SK-N-SH (cell line): ENCODE data around the gene SEC16A. TPM values are rescaled to one million over a fixed set of nuclear protein-coding genes. Genes with fewer than 3 reads are reported as not detected.

Experiments
- CTCF ChIA-PET: fragments of 300-600, 350-600 bp; formaldehyde crosslinking; extraction: SDS; loops from one replicate; lab custom pipeline; 2021; lab: Yijun Ruan, JAX
- POLR2A ChIA-PET: fragments of 350-600 bp; sonication (Branson Sonifier 250); formaldehyde crosslinking; extraction: SDS; loops from one replicate; lab custom pipeline; 2020; ENCODE audit warnings: antibody characterized with exemption, inconsistent platforms; lab: Yijun Ruan, JAX
- DNase-seq: peaks from one replicate; pipeline ENCODE4 v3.0.0; 2012
- H2AFZ ChIP-seq: fragments of 200-600 bp; sonication (generic); 2 replicates; pipeline ENCODE4 v1.8.1; 2016; ENCODE audit warnings: antibody characterized with exemption, mild to moderate bottlenecking, low read depth
- H3F3A ChIP-seq: fragments of 200-600 bp; sonication (generic); replicated peaks from 2 replicates; pipeline ENCODE3; 2016; ENCODE audit warnings: antibody characterized with exemption, mild to moderate bottlenecking; ENCODE audit not compliant: insufficient read depth
- H3K27ac ChIP-seq, 2 experiments: fragments of 200-500 bp in 1 of 2; fragments of 200-600 bp in 1 of 2; sonication (Bioruptor generic) in 1 of 2; sonication (generic), shearing (Covaris generic) in 1 of 2; 2 replicates each; pipeline versions ENCODE4 v1.5.1 to v1.6.1; 2014 to 2016; ENCODE audit warnings: low read depth in 2 of 2, inconsistent platforms in 1 of 2, low read length in 1 of 2, mild to moderate bottlenecking in 1 of 2, mixed read lengths in 1 of 2
- H3K27me3 ChIP-seq: fragments of 200-600 bp; sonication (generic), shearing (Covaris generic); 2 replicates; pipeline ENCODE4 v1.6.1; 2016; ENCODE audit warnings: mixed run types; ENCODE audit not compliant: insufficient read depth
- H3K36me3 ChIP-seq, 2 experiments: fragments of 200-500 bp in 1 of 2; fragments of 200-600 bp in 1 of 2; sonication (Bioruptor generic) in 1 of 2; sonication (generic) in 1 of 2; replicated peaks in 1 of 2; 2 replicates each; pipeline versions ENCODE3 to v1.5.1; 2014 to 2016; ENCODE audit warnings: low read length in 1 of 2, mild to moderate bottlenecking in 1 of 2; ENCODE audit not compliant: insufficient read depth in 2 of 2, control insufficient read depth in 1 of 2
- H3K4me1 ChIP-seq, 2 experiments: fragments of 200-500 bp in 1 of 2; fragments of 200-600 bp in 1 of 2; sonication (Bioruptor generic) in 1 of 2; sonication (generic), shearing (Covaris generic) in 1 of 2; 2 replicates each; pipeline versions ENCODE4 v1.5.1 to v1.6.1; 2014 to 2016; ENCODE audit warnings: low read depth in 1 of 2, low read length in 1 of 2, mixed run types in 1 of 2; ENCODE audit not compliant: insufficient read depth in 2 of 2, control insufficient read depth in 1 of 2
- H3K4me2 ChIP-seq: fragments of 200-600 bp; sonication (generic), shearing (Covaris generic); 2 replicates; pipeline ENCODE4 v1.6.1; 2017; ENCODE audit warnings: mixed run types
- H3K4me3 ChIP-seq, 2 experiments: fragments of 200-500 bp in 1 of 2; fragments of 200-600 bp in 1 of 2; sonication (Bioruptor generic) in 1 of 2; sonication (generic), shearing (Covaris generic) in 1 of 2; 2 replicates each; pipeline versions ENCODE4 v1.5.1 to v1.8.1; 2014 to 2016; ENCODE audit warnings: low read depth in 2 of 2, inconsistent platforms in 1 of 2, low read length in 1 of 2, mild to moderate bottlenecking in 1 of 2, mixed read lengths in 1 of 2, moderate library complexity in 1 of 2
- H3K79me2 ChIP-seq: fragments of 200-600 bp; sonication (generic); 2 replicates; pipeline ENCODE4 v1.8.1; 2017; ENCODE audit warnings: mild to moderate bottlenecking; ENCODE audit not compliant: insufficient read depth
- H3K9ac ChIP-seq: fragments of 200-600 bp; sonication (generic); 2 replicates; pipeline ENCODE4 v1.6.1; 2017; ENCODE audit warnings: mixed run types
- H3K9me2 ChIP-seq: fragments of 200-600 bp; sonication (generic); 2 replicates; pipeline ENCODE4 v1.6.1; 2017; ENCODE audit warnings: mixed run types
- H3K9me3 ChIP-seq: fragments of 200-600 bp; sonication (generic); 2 replicates; pipeline ENCODE4 v1.6.1; 2017; ENCODE audit warnings: mixed run types, mild to moderate bottlenecking, moderate library complexity
- H4K20me1 ChIP-seq: fragments of 200-600 bp; sonication (generic); 2 replicates; pipeline ENCODE4 v1.6.1; 2017; ENCODE audit warnings: mild to moderate bottlenecking, mixed run types; ENCODE audit not compliant: insufficient read depth
- CHD2 ChIP-seq: fragments of 150-350 bp; IDR thresholded peaks from 2 replicates; pipeline ENCODE4 v1.6.1; 2018; ENCODE audit warnings: low read length; ENCODE audit not compliant: partially characterized antibody
- EP300 ChIP-seq, 2 experiments: IDR thresholded peaks; 2 replicates each; pipeline versions ENCODE4 v1.4.0 to v1.6.1; 2012; ENCODE audit warnings: borderline replicate concordance in 1 of 2, low read depth in 1 of 2, low read length in 1 of 2
- EZH2phosphoT487 ChIP-seq: fragments of 200-600 bp; sonication (generic); IDR thresholded peaks from 2 replicates; pipeline ENCODE4 v1.6.1; 2017; ENCODE audit warnings: low read depth, mixed run types, mild to moderate bottlenecking, antibody characterized with exemption, moderate library complexity, borderline replicate concordance
- FOXM1 ChIP-seq: IDR thresholded peaks from 2 replicates; pipeline ENCODE4 v1.4.0; 2012; ENCODE audit warnings: low read depth, mild to moderate bottlenecking
- GATA2 ChIP-seq: sonication (generic); formaldehyde crosslinking; IDR thresholded peaks from 2 replicates; pipeline ENCODE4 v1.5.0; 2020; ENCODE audit warnings: mild to moderate bottlenecking, missing genetic modification reagents
- MEF2A ChIP-seq: IDR thresholded peaks from 2 replicates; pipeline ENCODE4 v1.4.0; 2012; ENCODE audit warnings: low read depth, borderline replicate concordance
- MXI1 ChIP-seq: IDR thresholded peaks from 2 replicates; pipeline ENCODE4 v1.6.1; 2012; ENCODE audit warnings: mild to moderate bottlenecking, low read depth, low read length, improper control_type of control experiment
- RAD21 ChIP-seq: IDR thresholded peaks from 2 replicates; pipeline ENCODE4 v1.6.1; 2012; ENCODE audit warnings: mild to moderate bottlenecking, low read length
- RCOR1 ChIP-seq: fragments of 150-350 bp; IDR thresholded peaks from 2 replicates; pipeline ENCODE4 v1.6.1; 2017; ENCODE audit warnings: antibody characterized with exemption, low read length
- RXRA ChIP-seq: IDR thresholded peaks from 2 replicates; pipeline ENCODE4 v1.4.0; 2012; ENCODE audit warnings: low read depth, mild to moderate bottlenecking, borderline replicate concordance
- SMC3 ChIP-seq: IDR thresholded peaks from 2 replicates; pipeline ENCODE4 v1.6.1; 2012; ENCODE audit warnings: low read depth, low read length, improper control_type of control experiment
- TAF1 ChIP-seq: IDR thresholded peaks from 2 replicates; pipeline ENCODE4 v1.6.1; 2012; ENCODE audit warnings: low read depth, mild to moderate bottlenecking, low read length, moderate library complexity, borderline replicate concordance
- TCF12 ChIP-seq: IDR thresholded peaks from 2 replicates; pipeline ENCODE4 v1.4.0; 2012
- TEAD4 ChIP-seq: IDR thresholded peaks from 2 replicates; pipeline ENCODE4 v1.4.0; 2012; ENCODE audit warnings: mild to moderate bottlenecking, borderline replicate concordance; ENCODE audit not compliant: insufficient read depth
- YY1 ChIP-seq: IDR thresholded peaks from 2 replicates; pipeline ENCODE4 v1.4.0; 2012; ENCODE audit warnings: low read depth, mild to moderate bottlenecking
- WGBS: methylation state at CpG from one replicate; pipeline ENCODE4 v1.1.6; 2017; ENCODE audit warnings: low lambda C conversion rate; 5-methylcytosine and 5-hydroxymethylcytosine counted together
- polyA plus RNA-seq, 3 experiments: library from polyadenylated mRNA; depleted of rRNA; stranded (reverse); fragments of >200 nt; gene quantifications; 2 replicates each; pipeline ENCODE4 v1.2.3, GENCODE V29; 2012
- TF ChIP-seq, protein P1 (sequence below): IDR thresholded peaks from 2 replicates; pipeline ENCODE4 v1.4.0; 2012; ENCODE audit warnings: low read depth, borderline replicate concordance
- TF ChIP-seq, protein P2 (sequence below): IDR thresholded peaks from 2 replicates; pipeline ENCODE4 v1.6.1; 2012; ENCODE audit warnings: mild to moderate bottlenecking, low read depth, low read length, moderate library complexity
- TF ChIP-seq, protein P3 (sequence below): IDR thresholded peaks from 2 replicates; pipeline ENCODE4; 2012
- TF ChIP-seq, protein P4 (sequence below): IDR thresholded peaks from 2 replicates; pipeline ENCODE4 v1.4.0; 2012; ENCODE audit warnings: low read depth
- TF ChIP-seq, protein P5 (sequence below): IDR thresholded peaks from 2 replicates; pipeline ENCODE4 v1.4.0; 2012; ENCODE audit warnings: low read depth, borderline replicate concordance

Gene SEC16A
- polyA plus RNA-seq, 1 of the 3 experiments (the other 2 are of a cell fraction): 25.9 TPM

- TF ChIP-seq YY1 (no peak), CHD2 (no peak), RCOR1 (no peak), EP300 (IDR thresholded peaks at IDR 0.05; ENCODE audit: borderline replicate concordance in 1 of 2, low read depth in 1 of 2, low read length in 1 of 2) (no peak), MXI1 (no peak), GATA2 (CRISPR knock-in tag) (no peak), TAF1 (no peak), RXRA (no peak), FOXM1 (no peak), RAD21 (no peak), EZH2phosphoT487 (no peak), MEF2A (no peak), TEAD4 (no peak), TCF12 (no peak), SMC3 (no peak)
- TF ChIP-seq, protein P1, sequence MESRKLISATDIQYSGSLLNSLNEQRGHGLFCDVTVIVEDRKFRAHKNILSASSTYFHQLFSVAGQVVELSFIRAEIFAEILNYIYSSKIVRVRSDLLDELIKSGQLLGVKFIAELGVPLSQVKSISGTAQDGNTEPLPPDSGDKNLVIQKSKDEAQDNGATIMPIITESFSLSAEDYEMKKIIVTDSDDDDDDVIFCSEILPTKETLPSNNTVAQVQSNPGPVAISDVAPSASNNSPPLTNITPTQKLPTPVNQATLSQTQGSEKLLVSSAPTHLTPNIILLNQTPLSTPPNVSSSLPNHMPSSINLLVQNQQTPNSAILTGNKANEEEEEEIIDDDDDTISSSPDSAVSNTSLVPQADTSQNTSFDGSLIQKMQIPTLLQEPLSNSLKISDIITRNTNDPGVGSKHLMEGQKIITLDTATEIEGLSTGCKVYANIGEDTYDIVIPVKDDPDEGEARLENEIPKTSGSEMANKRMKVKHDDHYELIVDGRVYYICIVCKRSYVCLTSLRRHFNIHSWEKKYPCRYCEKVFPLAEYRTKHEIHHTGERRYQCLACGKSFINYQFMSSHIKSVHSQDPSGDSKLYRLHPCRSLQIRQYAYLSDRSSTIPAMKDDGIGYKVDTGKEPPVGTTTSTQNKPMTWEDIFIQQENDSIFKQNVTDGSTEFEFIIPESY: no peak
- TF ChIP-seq, protein P2, sequence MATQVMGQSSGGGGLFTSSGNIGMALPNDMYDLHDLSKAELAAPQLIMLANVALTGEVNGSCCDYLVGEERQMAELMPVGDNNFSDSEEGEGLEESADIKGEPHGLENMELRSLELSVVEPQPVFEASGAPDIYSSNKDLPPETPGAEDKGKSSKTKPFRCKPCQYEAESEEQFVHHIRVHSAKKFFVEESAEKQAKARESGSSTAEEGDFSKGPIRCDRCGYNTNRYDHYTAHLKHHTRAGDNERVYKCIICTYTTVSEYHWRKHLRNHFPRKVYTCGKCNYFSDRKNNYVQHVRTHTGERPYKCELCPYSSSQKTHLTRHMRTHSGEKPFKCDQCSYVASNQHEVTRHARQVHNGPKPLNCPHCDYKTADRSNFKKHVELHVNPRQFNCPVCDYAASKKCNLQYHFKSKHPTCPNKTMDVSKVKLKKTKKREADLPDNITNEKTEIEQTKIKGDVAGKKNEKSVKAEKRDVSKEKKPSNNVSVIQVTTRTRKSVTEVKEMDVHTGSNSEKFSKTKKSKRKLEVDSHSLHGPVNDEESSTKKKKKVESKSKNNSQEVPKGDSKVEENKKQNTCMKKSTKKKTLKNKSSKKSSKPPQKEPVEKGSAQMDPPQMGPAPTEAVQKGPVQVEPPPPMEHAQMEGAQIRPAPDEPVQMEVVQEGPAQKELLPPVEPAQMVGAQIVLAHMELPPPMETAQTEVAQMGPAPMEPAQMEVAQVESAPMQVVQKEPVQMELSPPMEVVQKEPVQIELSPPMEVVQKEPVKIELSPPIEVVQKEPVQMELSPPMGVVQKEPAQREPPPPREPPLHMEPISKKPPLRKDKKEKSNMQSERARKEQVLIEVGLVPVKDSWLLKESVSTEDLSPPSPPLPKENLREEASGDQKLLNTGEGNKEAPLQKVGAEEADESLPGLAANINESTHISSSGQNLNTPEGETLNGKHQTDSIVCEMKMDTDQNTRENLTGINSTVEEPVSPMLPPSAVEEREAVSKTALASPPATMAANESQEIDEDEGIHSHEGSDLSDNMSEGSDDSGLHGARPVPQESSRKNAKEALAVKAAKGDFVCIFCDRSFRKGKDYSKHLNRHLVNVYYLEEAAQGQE: no peak
- TF ChIP-seq, protein P3, sequence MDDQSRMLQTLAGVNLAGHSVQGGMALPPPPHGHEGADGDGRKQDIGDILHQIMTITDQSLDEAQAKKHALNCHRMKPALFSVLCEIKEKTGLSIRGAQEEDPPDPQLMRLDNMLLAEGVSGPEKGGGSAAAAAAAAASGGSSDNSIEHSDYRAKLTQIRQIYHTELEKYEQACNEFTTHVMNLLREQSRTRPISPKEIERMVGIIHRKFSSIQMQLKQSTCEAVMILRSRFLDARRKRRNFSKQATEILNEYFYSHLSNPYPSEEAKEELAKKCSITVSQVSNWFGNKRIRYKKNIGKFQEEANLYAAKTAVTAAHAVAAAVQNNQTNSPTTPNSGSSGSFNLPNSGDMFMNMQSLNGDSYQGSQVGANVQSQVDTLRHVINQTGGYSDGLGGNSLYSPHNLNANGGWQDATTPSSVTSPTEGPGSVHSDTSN: no peak
- TF ChIP-seq, protein P4, sequence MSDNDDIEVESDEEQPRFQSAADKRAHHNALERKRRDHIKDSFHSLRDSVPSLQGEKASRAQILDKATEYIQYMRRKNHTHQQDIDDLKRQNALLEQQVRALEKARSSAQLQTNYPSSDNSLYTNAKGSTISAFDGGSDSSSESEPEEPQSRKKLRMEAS: no peak
- TF ChIP-seq, protein P5, sequence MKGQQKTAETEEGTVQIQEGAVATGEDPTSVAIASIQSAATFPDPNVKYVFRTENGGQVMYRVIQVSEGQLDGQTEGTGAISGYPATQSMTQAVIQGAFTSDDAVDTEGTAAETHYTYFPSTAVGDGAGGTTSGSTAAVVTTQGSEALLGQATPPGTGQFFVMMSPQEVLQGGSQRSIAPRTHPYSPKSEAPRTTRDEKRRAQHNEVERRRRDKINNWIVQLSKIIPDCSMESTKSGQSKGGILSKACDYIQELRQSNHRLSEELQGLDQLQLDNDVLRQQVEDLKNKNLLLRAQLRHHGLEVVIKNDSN: no peak
- no peaks in the 10 kb centered on the region for H3K4me1 ChIP-seq
- H3K4me2 ChIP-seq: no peak overlapping the region
- H3K9me2 ChIP-seq: no peaks in the 10 kb centered on the region
- no peak overlapping the region for H3K4me3 ChIP-seq
- no peaks in the 10 kb centered on the region for H3K9me3 ChIP-seq
- H4K20me1 ChIP-seq: no peaks in the 10 kb centered on the region
- H3F3A ChIP-seq: peaks cover 5% of the 10 kb centered on the region
- no peak overlapping the region for H3K9ac ChIP-seq
- no peak overlapping the region for H2AFZ ChIP-seq
- 92% methylated on average over 13 of the region's 21 CpGs for WGBS
- CTCF ChIA-PET: interaction anchor here (0.6 to 3.1 kb wide), 9 partner anchors 12 to 239 kb away, joined by 3 to 11 read pairs (median 3); partner anchors contain the start of gene DNLZ
- H3K27me3 ChIP-seq: no peaks in the 10 kb centered on the region
- peaks cover 32 to 81% of the 10 kb centered on the region in 2 experiments for H3K36me3 ChIP-seq
- no peak for DNase-seq
- POLR2A ChIA-PET: interaction anchor here (0.9 to 1.2 kb wide), 3 partner anchors 11 to 19 kb away, joined by 3 read pairs; partner anchors contain the start of gene CARD9
- H3K27ac ChIP-seq: no peak overlapping the region
- peaks cover 20% of the 10 kb centered on the region; the same call in 1 of the 2 replicates for H3K79me2 ChIP-seq
Measured at GRCh38 chr9:136392538-136393449, 90.0 kb downstream of the SEC16A start.
